A172 (cell line): ENCODE data around the gene CDC73. TPM values are rescaled to one million over a fixed set of nuclear protein-coding genes. Genes with fewer than 3 reads are reported as not detected.
"Not testable (repeated sequence)": the region's sequence is repeated elsewhere in the genome, so short reads cannot be mapped to it uniquely, and the experiment has no call there.

ENCODE experiments used
- DNase-seq: peaks from one replicate; pipeline ENCODE4 v3.0.0-alpha.2; 2015; ENCODE audit warnings: low spot score
- total RNA-seq: library from RNA; depleted of rRNA; stranded (reverse); fragments of >200 nt; shearing (Covaris generic); gene quantifications from 2 replicates; pipeline ENCODE4 v1.2.3, GENCODE V29; 2014

Gene CDC73
- total RNA-seq, 1 experiment from 2014 or later, result 32.2 TPM

- no peak for DNase-seq
Observed at GRCh38 chr1:193229136-193229535, 107.3 kb downstream of the CDC73 start.

- not testable (repeated sequence) for DNase-seq
Observed at GRCh38 chr1:193231146-193231545, 109.3 kb downstream of the CDC73 start.

GRCh38 chr1:193234530-193234929 is 112.7 kb downstream of the CDC73 start:
- no peak for DNase-seq

GRCh38 chr1:193237381-193237978 is 115.6 kb downstream of the CDC73 start:
- no peak for DNase-seq

- DNase-seq, result no peak
Observed at GRCh38 chr1:193240609-193241008, 118.8 kb downstream of the CDC73 start.

GRCh38 chr1:193241132-193241827 is 119.4 kb downstream of the CDC73 start:
- DNase-seq, result no peak

GRCh38 chr1:193242000-193242399 is 120.2 kb downstream of the CDC73 start:
- DNase-seq, result no peak

- DNase-seq, result no peak
Observed at GRCh38 chr1:193249187-193249586, 127.4 kb downstream of the CDC73 start.

- DNase-seq, result no peak
Observed at GRCh38 chr1:193251950-193252349, 130.1 kb downstream of the CDC73 start.

- DNase-seq, result no peak
Observed at GRCh38 chr1:193256019-193256418, 134.2 kb downstream of the CDC73 start.

GRCh38 chr1:193259636-193260035 is 137.8 kb downstream of the CDC73 start:
- DNase-seq, result no peak

GRCh38 chr1:193260056-193260745 is 138.4 kb downstream of the CDC73 start:
- DNase-seq, result no peak

- no peak for DNase-seq
Observed at GRCh38 chr1:193260896-193261295, 139.1 kb downstream of the CDC73 start.

GRCh38 chr1:193262661-193263060 is 140.8 kb downstream of the CDC73 start:
- no peak for DNase-seq

GRCh38 chr1:193264313-193265065 is 142.7 kb downstream of the CDC73 start:
- no peak for DNase-seq

- no peak for DNase-seq
Observed at GRCh38 chr1:193265716-193266115, 143.9 kb downstream of the CDC73 start.

GRCh38 chr1:193266794-193267193 is 145.0 kb downstream of the CDC73 start:
- DNase-seq, result not testable (repeated sequence)

GRCh38 chr1:193270996-193271395 is 149.2 kb downstream of the CDC73 start:
- DNase-seq, result peak; percentile 38

GRCh38 chr1:193275773-193276172 is 153.9 kb downstream of the CDC73 start:
- no peak for DNase-seq

- no peak for DNase-seq
Observed at GRCh38 chr1:193278968-193279367, 157.1 kb downstream of the CDC73 start.

GRCh38 chr1:193281894-193282293 is 160.1 kb downstream of the CDC73 start:
- peak; percentile 10 for DNase-seq

- peak; percentile 9 for DNase-seq
Observed at GRCh38 chr1:193283016-193283415, 161.2 kb downstream of the CDC73 start.
